Measurements from ENCODE around the gene IFI44. TPM values are rescaled to one million over a fixed set of nuclear protein-coding genes. Genes with fewer than 3 reads are reported as not detected.

Gene IFI44
- total and polyA plus RNA-seq, 2 donors (not counting 1 experiment from before 2014, with no cell fraction given) = 6.2 to 6.9 TPM

DNA sequence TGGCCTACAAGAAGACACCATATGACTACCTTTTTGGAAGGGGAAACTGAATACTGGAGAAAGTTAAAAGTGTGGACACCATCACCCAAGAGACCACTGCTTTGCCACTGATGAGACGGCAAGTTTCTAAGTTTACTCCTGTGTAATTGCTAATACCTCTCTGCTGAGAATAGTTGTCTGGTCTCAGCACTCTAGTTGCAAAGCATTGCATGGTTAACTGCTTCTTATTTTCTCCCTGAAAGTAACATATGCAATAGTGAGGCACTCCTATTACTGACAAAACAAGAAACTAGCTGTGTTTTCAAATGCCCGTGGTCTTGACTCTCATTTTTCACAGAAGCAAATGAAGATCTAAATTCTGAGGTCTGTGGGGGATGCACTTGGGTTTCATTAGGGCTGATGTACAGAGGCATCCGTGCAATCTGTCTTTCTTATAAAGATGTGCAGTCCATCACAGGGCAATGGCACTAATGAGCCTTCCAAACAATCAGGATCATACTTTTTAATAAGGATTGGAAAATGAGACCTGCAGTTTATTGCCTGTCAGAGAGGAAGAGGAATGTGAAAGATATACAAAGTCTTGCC lies 62.9 kb downstream of the IFI44 start:
- Histone ChIP-seq H3K4me3 (ENCODE audit: control extremely low read depth in 1 of 5, extremely low read depth in 1 of 5, insufficient read depth in 1 of 5, low read depth in 2 of 5, low read length in 4 of 5) (no peak overlapping the region), H3K4me2 (replicated peaks; ENCODE audit: low read depth, low read length, poor library complexity, severe bottlenecking) (no peak overlapping the region), H3K9ac (ENCODE audit: low read length) (no peak overlapping the region), H3K27me3 (replicated peaks in 1 of 4; ENCODE audit: control extremely low read depth in 1 of 4, control insufficient read depth in 3 of 4, insufficient read depth in 4 of 4, low read length in 3 of 4) (no peaks in the 10 kb centered on the region), H2AFZ (ENCODE audit: insufficient read depth, low read depth, low read length, poor library complexity, severe bottlenecking) (no peak overlapping the region), H3K4me1 (ENCODE audit: control insufficient read depth in 2 of 2, insufficient read depth in 2 of 2, low read length in 2 of 2) (no peaks in the 10 kb centered on the region), H3K36me3 (replicated peaks in 1 of 2; ENCODE audit: control extremely low read depth in 1 of 2, control insufficient read depth in 1 of 2, extremely low read depth in 1 of 2, insufficient read depth in 2 of 2, low read length in 1 of 2) (no peaks in the 10 kb centered on the region), H3K27ac (ENCODE audit: low read length in 2 of 2) (no peak overlapping the region), H4K20me1 (ENCODE audit: control insufficient read depth, insufficient read depth, low read length, poor library complexity, severe bottlenecking) (no peaks in the 10 kb centered on the region), H3K9me3 (ENCODE audit: control extremely low read depth in 1 of 3, control insufficient read depth in 2 of 3, insufficient read depth in 1 of 3, low read length in 2 of 3) (no peaks in the 10 kb centered on the region), H3K79me2 (ENCODE audit: control insufficient read depth, insufficient read depth, low read length) (no peaks in the 10 kb centered on the region)
- Mint-ChIP-seq H3K27me3 (no peaks in the 10 kb centered on the region), H3K4me1 (no peaks in the 10 kb centered on the region), H3K4me3 (no peak overlapping the region), H3K27ac (no peak overlapping the region), H3K9me3 (ENCODE audit: insufficient read depth) (peaks cover 3% of the 10 kb centered on the region)
- ChIA-PET CTCF (no interaction called here), POLR2A (no interaction called here)
- no peak for DNase-seq
- TF ChIP-seq, protein P1, sequence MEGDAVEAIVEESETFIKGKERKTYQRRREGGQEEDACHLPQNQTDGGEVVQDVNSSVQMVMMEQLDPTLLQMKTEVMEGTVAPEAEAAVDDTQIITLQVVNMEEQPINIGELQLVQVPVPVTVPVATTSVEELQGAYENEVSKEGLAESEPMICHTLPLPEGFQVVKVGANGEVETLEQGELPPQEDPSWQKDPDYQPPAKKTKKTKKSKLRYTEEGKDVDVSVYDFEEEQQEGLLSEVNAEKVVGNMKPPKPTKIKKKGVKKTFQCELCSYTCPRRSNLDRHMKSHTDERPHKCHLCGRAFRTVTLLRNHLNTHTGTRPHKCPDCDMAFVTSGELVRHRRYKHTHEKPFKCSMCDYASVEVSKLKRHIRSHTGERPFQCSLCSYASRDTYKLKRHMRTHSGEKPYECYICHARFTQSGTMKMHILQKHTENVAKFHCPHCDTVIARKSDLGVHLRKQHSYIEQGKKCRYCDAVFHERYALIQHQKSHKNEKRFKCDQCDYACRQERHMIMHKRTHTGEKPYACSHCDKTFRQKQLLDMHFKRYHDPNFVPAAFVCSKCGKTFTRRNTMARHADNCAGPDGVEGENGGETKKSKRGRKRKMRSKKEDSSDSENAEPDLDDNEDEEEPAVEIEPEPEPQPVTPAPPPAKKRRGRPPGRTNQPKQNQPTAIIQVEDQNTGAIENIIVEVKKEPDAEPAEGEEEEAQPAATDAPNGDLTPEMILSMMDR (IDR thresholded peaks at IDR 0.05) = no peak
- TF ChIP-seq EZH2 (IDR thresholded peaks at IDR 0.05; ENCODE audit: borderline replicate concordance, insufficient read depth, low read depth, low read length, poor library complexity, severe bottlenecking) = no peak
- ATAC-seq (ENCODE audit: low read depth) = no peak
- no CpG with 5 or more reads among the region's 3 CpGs for WGBS (ENCODE audit: insufficient coverage)
- intact Hi-C loops (cut with micrococcal nuclease) = no loop called here

DNA sequence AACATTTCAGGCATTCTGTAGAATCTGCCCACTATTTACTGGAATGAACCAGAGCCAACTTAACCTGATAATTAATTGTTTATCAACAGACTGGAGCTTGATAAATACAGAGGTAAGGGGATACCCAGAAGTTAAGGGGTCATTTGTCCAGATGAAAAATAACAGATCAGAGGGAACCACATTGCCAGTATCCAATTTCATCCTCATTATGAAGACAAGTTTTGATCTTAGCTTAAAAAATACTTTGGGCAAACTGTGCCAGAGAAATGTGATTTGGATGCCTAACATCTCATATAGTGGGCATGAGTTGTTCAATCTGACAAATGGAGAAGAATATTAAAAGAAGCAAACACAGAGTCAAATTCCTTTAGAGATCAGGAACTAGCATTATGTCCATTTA lies 63.7 kb downstream of the IFI44 start:
- Histone ChIP-seq H4K20me1 (ENCODE audit: control insufficient read depth, insufficient read depth, low read length, poor library complexity, severe bottlenecking) (no peaks in the 10 kb centered on the region), H3K4me2 (replicated peaks; ENCODE audit: low read depth, low read length, poor library complexity, severe bottlenecking) (no peak overlapping the region), H3K27ac (ENCODE audit: low read length in 2 of 2) (no peak overlapping the region), H3K27me3 (replicated peaks in 1 of 4; ENCODE audit: control extremely low read depth in 1 of 4, control insufficient read depth in 3 of 4, insufficient read depth in 4 of 4, low read length in 3 of 4) (no peaks in the 10 kb centered on the region), H3K4me1 (ENCODE audit: control insufficient read depth in 2 of 2, insufficient read depth in 2 of 2, low read length in 2 of 2) (no peaks in the 10 kb centered on the region), H3K4me3 (ENCODE audit: control extremely low read depth in 1 of 5, extremely low read depth in 1 of 5, insufficient read depth in 1 of 5, low read depth in 2 of 5, low read length in 4 of 5) (no peak overlapping the region), H2AFZ (ENCODE audit: insufficient read depth, low read depth, low read length, poor library complexity, severe bottlenecking) (no peak overlapping the region), H3K9me3 (ENCODE audit: control extremely low read depth in 1 of 3, control insufficient read depth in 2 of 3, insufficient read depth in 1 of 3, low read length in 2 of 3) (no peaks in the 10 kb centered on the region), H3K79me2 (ENCODE audit: control insufficient read depth, insufficient read depth, low read length) (no peaks in the 10 kb centered on the region), H3K36me3 (replicated peaks in 1 of 2; ENCODE audit: control extremely low read depth in 1 of 2, control insufficient read depth in 1 of 2, extremely low read depth in 1 of 2, insufficient read depth in 2 of 2, low read length in 1 of 2) (no peaks in the 10 kb centered on the region), H3K9ac (ENCODE audit: low read length) (no peak overlapping the region)
- ATAC-seq (ENCODE audit: low read depth) (no peak), DNase-seq (no peak)
- no peak overlapping the region for H3K27ac Mint-ChIP-seq
- H3K4me1 Mint-ChIP-seq = no peaks in the 10 kb centered on the region
- TF ChIP-seq, protein P1 (IDR thresholded peaks at IDR 0.05) = no peak
- TF ChIP-seq EZH2 (IDR thresholded peaks at IDR 0.05; ENCODE audit: borderline replicate concordance, insufficient read depth, low read depth, low read length, poor library complexity, severe bottlenecking) = no peak
- intact Hi-C loops (cut with micrococcal nuclease) = no loop called here
- no peak overlapping the region for H3K4me3 Mint-ChIP-seq
- ChIA-PET CTCF (no interaction called here), POLR2A (no interaction called here)
- no peaks in the 10 kb centered on the region for H3K27me3 Mint-ChIP-seq
- peaks cover 3% of the 10 kb centered on the region for H3K9me3 Mint-ChIP-seq (ENCODE audit: insufficient read depth)

Other genes with a start within 250 kb of the IFI44 start
- not detected in 2 replicates for gene PTGFR, start 158.9 kb upstream of the IFI44 start, total RNA-seq
- not detected in 2 replicates for gene PTGFR, start 158.9 kb upstream of the IFI44 start, polyA plus RNA-seq
- 4.8 and 5.7 TPM in 2 replicates for gene IFI44L, start 29.4 kb upstream of the IFI44 start, total RNA-seq
- 3.7 and 9.1 TPM in 2 replicates for gene IFI44L, start 29.4 kb upstream of the IFI44 start, polyA plus RNA-seq